ENCODE measurements around the gene CTBP2. TPM values are rescaled to one million over a fixed set of nuclear protein-coding genes. Genes with fewer than 3 reads are reported as not detected.

CTBP2 gene
- total and polyA plus RNA-seq, 2 donors from 2014 or later: 33.1 to 111 TPM

DNA sequence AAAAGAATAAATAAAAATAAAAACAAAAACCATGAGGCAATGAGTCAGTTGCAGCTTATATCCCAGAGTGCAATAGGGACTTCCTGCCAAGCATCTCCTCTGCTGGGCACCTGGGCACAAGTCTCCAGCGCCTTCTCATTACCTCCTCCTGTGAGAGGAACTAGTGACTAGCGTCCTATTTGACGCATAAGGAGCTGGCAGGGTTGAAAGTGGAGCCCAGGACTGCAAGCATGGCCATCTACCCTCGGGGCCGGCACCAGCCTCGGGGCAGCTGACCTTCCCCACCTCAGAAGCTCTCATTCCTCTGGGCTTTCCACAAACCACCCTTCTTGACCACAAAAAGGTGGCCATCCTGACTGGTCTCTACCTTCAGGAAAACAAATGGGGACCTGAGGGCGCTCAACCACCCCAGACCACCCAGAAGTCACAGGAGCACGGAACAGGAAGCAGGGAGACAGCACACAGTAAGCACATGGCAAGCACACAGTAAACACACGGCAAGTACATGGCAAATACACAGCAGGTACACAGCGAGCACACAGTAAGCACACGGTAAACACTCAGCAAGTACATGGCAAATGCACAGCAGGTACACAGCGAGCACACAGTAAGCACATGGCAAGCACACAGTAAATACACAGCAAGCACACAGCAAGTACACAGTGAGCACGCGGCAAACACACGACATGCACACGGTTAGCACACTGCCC, 19.1 kb downstream of the CTBP2 start:
- peaks cover 0 to 3% (median 2%) of the 10 kb centered on the region in 3 donors for H3K36me3 ChIP-seq (ENCODE audit: control insufficient read depth in 2 of 3, insufficient read depth in 3 of 3, low read length in 3 of 3)
- H3K9me3 ChIP-seq (ENCODE audit: control insufficient read depth in 2 of 3, insufficient read depth in 1 of 3, low read length in 3 of 3): no peaks in the 10 kb centered on the region
- intact Hi-C loops (cut with DNase I): no loop called here
- TF ChIP-seq, protein P1, sequence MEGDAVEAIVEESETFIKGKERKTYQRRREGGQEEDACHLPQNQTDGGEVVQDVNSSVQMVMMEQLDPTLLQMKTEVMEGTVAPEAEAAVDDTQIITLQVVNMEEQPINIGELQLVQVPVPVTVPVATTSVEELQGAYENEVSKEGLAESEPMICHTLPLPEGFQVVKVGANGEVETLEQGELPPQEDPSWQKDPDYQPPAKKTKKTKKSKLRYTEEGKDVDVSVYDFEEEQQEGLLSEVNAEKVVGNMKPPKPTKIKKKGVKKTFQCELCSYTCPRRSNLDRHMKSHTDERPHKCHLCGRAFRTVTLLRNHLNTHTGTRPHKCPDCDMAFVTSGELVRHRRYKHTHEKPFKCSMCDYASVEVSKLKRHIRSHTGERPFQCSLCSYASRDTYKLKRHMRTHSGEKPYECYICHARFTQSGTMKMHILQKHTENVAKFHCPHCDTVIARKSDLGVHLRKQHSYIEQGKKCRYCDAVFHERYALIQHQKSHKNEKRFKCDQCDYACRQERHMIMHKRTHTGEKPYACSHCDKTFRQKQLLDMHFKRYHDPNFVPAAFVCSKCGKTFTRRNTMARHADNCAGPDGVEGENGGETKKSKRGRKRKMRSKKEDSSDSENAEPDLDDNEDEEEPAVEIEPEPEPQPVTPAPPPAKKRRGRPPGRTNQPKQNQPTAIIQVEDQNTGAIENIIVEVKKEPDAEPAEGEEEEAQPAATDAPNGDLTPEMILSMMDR (IDR thresholded peaks at IDR 0.05; ENCODE audit: borderline replicate concordance, extremely low read depth, insufficient read depth): no peak
- peak in 1 of 5 donors; percentile 46 for DNase-seq
- no peaks in the 10 kb centered on the region for H3K27me3 ChIP-seq (ENCODE audit: control insufficient read depth, insufficient read depth, low read length)
- H3K27ac ChIP-seq (ENCODE audit: low read depth in 2 of 2, low read length in 2 of 2): no peak overlapping the region
- FAIRE-seq: no peak
- H3K4me3 ChIP-seq (ENCODE audit: low read length in 3 of 3): no peak overlapping the region
- H3K4me1 ChIP-seq (ENCODE audit: control insufficient read depth in 2 of 3, insufficient read depth in 2 of 3, low read depth in 1 of 3, low read length in 3 of 3): peaks cover 0 to 49% (median 28%) of the 10 kb centered on the region in 3 donors
- H3K9ac ChIP-seq (ENCODE audit: low read length in 3 of 3): no peak overlapping the region

- Histone ChIP-seq H3K27me3 (ENCODE audit: control insufficient read depth, insufficient read depth, low read length) (no peaks in the 10 kb centered on the region), H3K4me3 (ENCODE audit: low read length in 3 of 3) (no peak overlapping the region), H3K9me3 (ENCODE audit: control insufficient read depth in 2 of 3, insufficient read depth in 1 of 3, low read length in 3 of 3) (no peaks in the 10 kb centered on the region), H3K27ac (ENCODE audit: low read depth in 2 of 2, low read length in 2 of 2) (no peak overlapping the region), H3K36me3 (ENCODE audit: control insufficient read depth in 2 of 3, insufficient read depth in 3 of 3, low read length in 3 of 3) (peaks cover 0 to 3% (median 2%) of the 10 kb centered on the region in 3 donors), H3K9ac (ENCODE audit: low read length in 3 of 3) (no peak overlapping the region), H3K4me1 (ENCODE audit: control insufficient read depth in 2 of 3, insufficient read depth in 2 of 3, low read depth in 1 of 3, low read length in 3 of 3) (peaks cover 0 to 53% (median 24%) of the 10 kb centered on the region in 3 donors)
- FAIRE-seq (no peak), DNase-seq (peak in 1 of 5 donors; percentile 8)
- intact Hi-C loops (cut with DNase I): no loop called here
- TF ChIP-seq, protein P1 (IDR thresholded peaks at IDR 0.05; ENCODE audit: borderline replicate concordance, extremely low read depth, insufficient read depth): no peak
Observed at GRCh38 chr10:125140151-125140550, 20.2 kb downstream of the CTBP2 start.

- DNase-seq (no peak), FAIRE-seq (no peak)
- intact Hi-C loops (cut with DNase I): no loop called here
- TF ChIP-seq, protein P1 (IDR thresholded peaks at IDR 0.05; ENCODE audit: borderline replicate concordance, extremely low read depth, insufficient read depth): no peak
- H3K27ac ChIP-seq (ENCODE audit: low read depth in 2 of 2, low read length in 2 of 2): peak overlapping the region; percentile 35 to 68
- no peaks in the 10 kb centered on the region for H3K27me3 ChIP-seq (ENCODE audit: control insufficient read depth, insufficient read depth, low read length)
- no peak overlapping the region for H3K9ac ChIP-seq (ENCODE audit: low read length in 3 of 3)
- peaks cover 0 to 58% (median 20%) of the 10 kb centered on the region in 3 donors for H3K4me1 ChIP-seq (ENCODE audit: control insufficient read depth in 2 of 3, insufficient read depth in 2 of 3, low read depth in 1 of 3, low read length in 3 of 3)
- H3K4me3 ChIP-seq (ENCODE audit: low read length in 3 of 3): peak overlapping the region in 1 of 3 donors; percentile 7
- no peaks in the 10 kb centered on the region for H3K9me3 ChIP-seq (ENCODE audit: control insufficient read depth in 2 of 3, insufficient read depth in 1 of 3, low read length in 3 of 3)
- H3K36me3 ChIP-seq (ENCODE audit: control insufficient read depth in 2 of 3, insufficient read depth in 3 of 3, low read length in 3 of 3): peaks cover 0 to 3% (median 2%) of the 10 kb centered on the region in 3 donors
Observed at GRCh38 chr10:125137601-125138438, 22.5 kb downstream of the CTBP2 start.

Measured in kidney (tissue), 14 donors.